ENCODE data around the gene TMEM14A. TPM values are rescaled to one million over a fixed set of nuclear protein-coding genes. Genes with fewer than 3 reads are reported as not detected.

The TMEM14A gene
- total and polyA plus RNA-seq, 9 of the 15 experiments (the other 6 are each of a cell fraction or from before 2014, with no cell fraction given), result 3.5 to 43.3 (median 8.5) TPM

- DNase-seq (ENCODE audit: extremely low read depth in 1 of 4, low spot score in 3 of 4), result no peak
- H3K9me3 ChIP-seq (replicated peaks; ENCODE audit: control insufficient read depth, insufficient read depth, low read depth, low read length), result no peaks in the 10 kb centered on the region
- H3K27ac ChIP-seq (ENCODE audit: extremely low read depth, low read depth, low read length), result no peak overlapping the region
- H4K20me1 ChIP-seq (replicated peaks; ENCODE audit: control insufficient read depth, insufficient read depth, low read length), result no peaks in the 10 kb centered on the region
- H3K4me2 ChIP-seq (ENCODE audit: insufficient read depth, low read length), result no peak overlapping the region
- no peak for ATAC-seq
- H3K27me3 ChIP-seq (ENCODE audit: control insufficient read depth in 2 of 2, insufficient read depth in 2 of 2, low read length in 2 of 2), result peaks cover 0 to 9% of the 10 kb centered on the region in 2 experiments; a peak in 2 of 5 replicates
- ChIA-PET CTCF (ENCODE audit: low intra/inter-chr PET ratio) (no interaction called here), POLR2A (no interaction called here)
- no peak overlapping the region for H3K4me3 ChIP-seq
- H3K9ac ChIP-seq (ENCODE audit: insufficient read depth in 1 of 2, low read depth in 2 of 2, low read length in 2 of 2), result no peak overlapping the region
- peaks cover 0 to 7% of the 10 kb centered on the region in 2 experiments; a peak in 2 of 5 replicates for H3K4me1 ChIP-seq (replicated peaks in 1 of 2; ENCODE audit: control insufficient read depth in 2 of 2, insufficient read depth in 2 of 2, low read length in 2 of 2)
- no TSS peak for BruUV-seq (replicated peaks)
- no peaks in the 10 kb centered on the region for H3K79me2 ChIP-seq (ENCODE audit: control insufficient read depth, insufficient read depth, low read length)
- H2AFZ ChIP-seq (ENCODE audit: low read depth, low read length), result no peak overlapping the region
- FAIRE-seq, result no peak
- intact Hi-C loops (cut with micrococcal nuclease) (no loop called here), in situ Hi-C loops (cut with MboI) (no loop called here)
- no peaks in the 10 kb centered on the region for H3K36me3 ChIP-seq (ENCODE audit: control insufficient read depth, insufficient read depth, low read length)
- H3K9me1 ChIP-seq (ENCODE audit: control insufficient read depth, insufficient read depth, low read length), result no peaks in the 10 kb centered on the region
- 45% methylated on average over 4 of the region's 6 CpGs for WGBS (ENCODE audit: insufficient coverage, low coverage, missing lambda C conversion rate)
- TF ChIP-seq POLR2AphosphoS5 (IDR thresholded peaks at IDR 0.05; ENCODE audit: control insufficient read depth, insufficient read depth, low read depth, low read length), result no peak
- no peak for TF ChIP-seq AFF1 (IDR thresholded peaks at IDR 0.05; ENCODE audit: low read depth in 1 of 2, partially characterized antibody in 2 of 2)
- TF ChIP-seq ZNF444 (CRISPR knock-in tag; IDR thresholded peaks at IDR 0.05), result no peak
- TF ChIP-seq MIER1 (IDR thresholded peaks at IDR 0.05; ENCODE audit: low read depth), result no peak
- TF ChIP-seq SREBF1 (IDR thresholded peaks at IDR 0.05; ENCODE audit: borderline replicate concordance, low read depth, low read length), result no peak
- TF ChIP-seq MXD1 (CRISPR knock-in tag; IDR thresholded peaks at IDR 0.05; ENCODE audit: borderline replicate concordance, poor library complexity, severe bottlenecking), result no peak
- TF ChIP-seq, protein P1, sequence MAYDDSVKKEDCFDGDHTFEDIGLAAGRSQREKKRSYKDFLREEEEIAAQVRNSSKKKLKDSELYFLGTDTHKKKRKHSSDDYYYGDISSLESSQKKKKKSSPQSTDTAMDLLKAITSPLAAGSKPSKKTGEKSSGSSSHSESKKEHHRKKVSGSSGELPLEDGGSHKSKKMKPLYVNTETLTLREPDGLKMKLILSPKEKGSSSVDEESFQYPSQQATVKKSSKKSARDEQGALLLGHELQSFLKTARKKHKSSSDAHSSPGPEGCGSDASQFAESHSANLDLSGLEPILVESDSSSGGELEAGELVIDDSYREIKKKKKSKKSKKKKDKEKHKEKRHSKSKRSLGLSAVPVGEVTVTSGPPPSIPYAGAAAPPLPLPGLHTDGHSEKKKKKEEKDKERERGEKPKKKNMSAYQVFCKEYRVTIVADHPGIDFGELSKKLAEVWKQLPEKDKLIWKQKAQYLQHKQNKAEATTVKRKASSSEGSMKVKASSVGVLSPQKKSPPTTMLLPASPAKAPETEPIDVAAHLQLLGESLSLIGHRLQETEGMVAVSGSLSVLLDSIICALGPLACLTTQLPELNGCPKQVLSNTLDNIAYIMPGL (CRISPR knock-in tag; IDR thresholded peaks at IDR 0.05), result no peak
- TF ChIP-seq ZNF584 (CRISPR knock-in tag; IDR thresholded peaks at IDR 0.05; ENCODE audit: low read depth), result no peak
- TF ChIP-seq ZNF740 (CRISPR knock-in tag; IDR thresholded peaks at IDR 0.05), result no peak
- TF ChIP-seq ZNF740 (tag; IDR thresholded peaks at IDR 0.05), result no peak
- no peak for TF ChIP-seq KHSRP (IDR thresholded peaks at IDR 0.05)
- no peak for TF ChIP-seq ILK (tag; IDR thresholded peaks at IDR 0.05; ENCODE audit: borderline replicate concordance, low read depth)
- TF ChIP-seq CBX5 (IDR thresholded peaks at IDR 0.05; ENCODE audit: borderline replicate concordance, low read depth), result no peak
- TF ChIP-seq STAT5A (IDR thresholded peaks at IDR 0.05; ENCODE audit: borderline replicate concordance, low read length), result no peak
- no peak for TF ChIP-seq ZNF445 (CRISPR knock-in tag; IDR thresholded peaks at IDR 0.05; ENCODE audit: low read depth)
- TF ChIP-seq KLF16 (IDR thresholded peaks at IDR 0.05), result no peak
- TF ChIP-seq ZNF766 (CRISPR knock-in tag; conservative IDR thresholded peaks at IDR 0.05), result no peak
Observed at GRCh38 chr6:52731719-52732118, 60.8 kb downstream of the TMEM14A start.

Measured in K562 (cell line).